DMS114 treated with DMSO at 0.1 percent for 48 hours (cell line): ENCODE data around the gene CCDC180.
"Not testable (repeated sequence)": the region's sequence is repeated elsewhere in the genome, so short reads cannot be mapped to it uniquely, and the experiment has no call there.

Source experiments
- DNase-seq: peaks from one replicate; lab custom pipeline; 2025; ENCODE audit not compliant: unreplicated experiment; lab: John Stamatoyannopoulos, UW

Gene CCDC180

GRCh38 chr9:97307500-97308163 lies at the start of gene CCDC180:
TSS of gene CCDC180 (plus strand) at chr9:97307659. CDS start at chr9:97308064, 405 bp downstream.
- no peak for DNase-seq

- not testable (repeated sequence) for DNase-seq
Observed at GRCh38 chr9:97259834-97260514, 47.5 kb upstream of the CCDC180 start.

- DNase-seq: no peak
Observed at GRCh38 chr9:97271292-97271691, 36.2 kb upstream of the CCDC180 start.

- DNase-seq: no peak
Observed at GRCh38 chr9:97272072-97272471, 35.4 kb upstream of the CCDC180 start.

GRCh38 chr9:97276310-97276852 lies 31.1 kb upstream of the CCDC180 start:
- no peak for DNase-seq

- DNase-seq: no peak
Observed at GRCh38 chr9:97277953-97278352, 29.5 kb upstream of the CCDC180 start.

- DNase-seq: no peak
Observed at GRCh38 chr9:97280755-97281330, 26.6 kb upstream of the CCDC180 start.

- no peak for DNase-seq
Observed at GRCh38 chr9:97283768-97284167, 23.7 kb upstream of the CCDC180 start.

GRCh38 chr9:97284798-97285197 lies 22.7 kb upstream of the CCDC180 start:
- DNase-seq: no peak

- DNase-seq: no peak
Observed at GRCh38 chr9:97292200-97292599, 15.3 kb upstream of the CCDC180 start.

- DNase-seq: no peak
Observed at GRCh38 chr9:97293207-97293721, 14.2 kb upstream of the CCDC180 start.

- no peak for DNase-seq
Observed at GRCh38 chr9:97293818-97294217, 13.6 kb upstream of the CCDC180 start.

- DNase-seq: no peak
Observed at GRCh38 chr9:97297889-97298288, 9.6 kb upstream of the CCDC180 start.

GRCh38 chr9:97299809-97300414 lies 7.5 kb upstream of the CCDC180 start:
- no peak for DNase-seq

- DNase-seq: no peak
Observed at GRCh38 chr9:97300586-97300985, 6.9 kb upstream of the CCDC180 start.

- DNase-seq: no peak
Observed at GRCh38 chr9:97301974-97302373, 5.5 kb upstream of the CCDC180 start.

GRCh38 chr9:97304586-97304985 lies 2.9 kb upstream of the CCDC180 start:
- DNase-seq: no peak

- no peak for DNase-seq
Observed at GRCh38 chr9:97305501-97306298, 1.8 kb upstream of the CCDC180 start.

- no peak for DNase-seq
Observed at GRCh38 chr9:97307091-97307490, 368 bp upstream of the CCDC180 start.

GRCh38 chr9:97309260-97309659 lies 1.8 kb downstream of the CCDC180 start:
- DNase-seq: no peak

- no peak for DNase-seq
Observed at GRCh38 chr9:97310023-97310422, 2.6 kb downstream of the CCDC180 start.
